ENCODE results near the gene C9orf50.

Gene C9orf50

GRCh38 chr9:129626079-129626624 is 5.3 kb upstream of the C9orf50 start, which contains the start of gene NTMT1 (continued):
- TF ChIP-seq, protein P1, sequence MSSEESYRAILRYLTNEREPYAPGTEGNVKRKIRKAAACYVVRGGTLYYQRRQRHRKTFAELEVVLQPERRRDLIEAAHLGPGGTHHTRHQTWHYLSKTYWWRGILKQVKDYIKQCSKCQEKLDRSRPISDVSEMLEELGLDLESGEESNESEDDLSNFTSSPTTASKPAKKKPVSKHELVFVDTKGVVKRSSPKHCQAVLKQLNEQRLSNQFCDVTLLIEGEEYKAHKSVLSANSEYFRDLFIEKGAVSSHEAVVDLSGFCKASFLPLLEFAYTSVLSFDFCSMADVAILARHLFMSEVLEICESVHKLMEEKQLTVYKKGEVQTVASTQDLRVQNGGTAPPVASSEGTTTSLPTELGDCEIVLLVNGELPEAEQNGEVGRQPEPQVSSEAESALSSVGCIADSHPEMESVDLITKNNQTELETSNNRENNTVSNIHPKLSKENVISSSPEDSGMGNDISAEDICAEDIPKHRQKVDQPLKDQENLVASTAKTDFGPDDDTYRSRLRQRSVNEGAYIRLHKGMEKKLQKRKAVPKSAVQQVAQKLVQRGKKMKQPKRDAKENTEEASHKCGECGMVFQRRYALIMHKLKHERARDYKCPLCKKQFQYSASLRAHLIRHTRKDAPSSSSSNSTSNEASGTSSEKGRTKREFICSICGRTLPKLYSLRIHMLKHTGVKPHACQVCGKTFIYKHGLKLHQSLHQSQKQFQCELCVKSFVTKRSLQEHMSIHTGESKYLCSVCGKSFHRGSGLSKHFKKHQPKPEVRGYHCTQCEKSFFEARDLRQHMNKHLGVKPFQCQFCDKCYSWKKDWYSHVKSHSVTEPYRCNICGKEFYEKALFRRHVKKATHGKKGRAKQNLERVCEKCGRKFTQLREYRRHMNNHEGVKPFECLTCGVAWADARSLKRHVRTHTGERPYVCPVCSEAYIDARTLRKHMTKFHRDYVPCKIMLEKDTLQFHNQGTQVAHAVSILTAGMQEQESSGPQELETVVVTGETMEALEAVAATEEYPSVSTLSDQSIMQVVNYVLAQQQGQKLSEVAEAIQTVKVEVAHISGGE (tag by site-specific recombination; conservative IDR thresholded peaks at IDR 0.05; ENCODE audit: low read depth) = peak; percentile 84
- TF ChIP-seq WT1 (tag by site-specific recombination; IDR thresholded peaks at IDR 0.05) (peak; percentile 48; the same call in 1 of the 2 replicates), ZNF692 (tag by site-specific recombination; IDR thresholded peaks at IDR 0.05) (peak; percentile 84), ZNF513 (tag by site-specific recombination; IDR thresholded peaks at IDR 0.05) (peak; percentile 61), ZNF140 (tag by site-specific recombination; IDR thresholded peaks at IDR 0.05) (no peak), ZNF24 (tag by site-specific recombination; IDR thresholded peaks at IDR 0.05) (peak; percentile 82), PRDM10 (tag by site-specific recombination; IDR thresholded peaks at IDR 0.05) (peak; percentile 47; the same call in 1 of the 2 replicates), ZNF426 (tag by site-specific recombination; IDR thresholded peaks at IDR 0.05) (no peak), MEIS1 (CRISPR knock-in tag; IDR thresholded peaks at IDR 0.05; ENCODE audit: borderline replicate concordance) (no peak), SP7 (tag by site-specific recombination; IDR thresholded peaks at IDR 0.05) (peak; percentile 90), ZSCAN5A (tag by site-specific recombination; IDR thresholded peaks at IDR 0.05) (0 out of 2 replicates have a peak, but pooled peaks have one; percentile 38), ZSCAN30 (tag by site-specific recombination; IDR thresholded peaks at IDR 0.05) (peak; percentile 57; the same call in 1 of the 2 replicates), KLF16 (tag by site-specific recombination; IDR thresholded peaks at IDR 0.05) (peak; percentile 79; the same call in 1 of the 2 replicates), ZNF341 (tag by site-specific recombination; IDR thresholded peaks at IDR 0.05; ENCODE audit: low read depth) (no peak), GLIS1 (tag by site-specific recombination; IDR thresholded peaks at IDR 0.05) (peak; percentile 80), ZNF561 (tag by site-specific recombination; IDR thresholded peaks at IDR 0.05; ENCODE audit: borderline replicate concordance) (peak; percentile 86), ZFP69B (tag by site-specific recombination; IDR thresholded peaks at IDR 0.05) (no peak), ZNF23 (tag by site-specific recombination; IDR thresholded peaks at IDR 0.05; ENCODE audit: borderline replicate concordance) (no peak), ZNF394 (tag by site-specific recombination; IDR thresholded peaks at IDR 0.05; ENCODE audit: borderline replicate concordance) (peak; percentile 43; the same call in 1 of the 2 replicates), ZBTB7A (tag by site-specific recombination; IDR thresholded peaks at IDR 0.05; ENCODE audit: low read depth) (peak; percentile 63; the same call in 1 of the 2 replicates), KLF8 (tag by site-specific recombination; IDR thresholded peaks at IDR 0.05) (peak; percentile 83; the same call in 1 of the 2 replicates), ZNF677 (tag by site-specific recombination; IDR thresholded peaks at IDR 0.05) (no peak), ZNF654 (tag by site-specific recombination; IDR thresholded peaks at IDR 0.05; ENCODE audit: low read depth) (no peak)
- TF ChIP-seq, protein P2, sequence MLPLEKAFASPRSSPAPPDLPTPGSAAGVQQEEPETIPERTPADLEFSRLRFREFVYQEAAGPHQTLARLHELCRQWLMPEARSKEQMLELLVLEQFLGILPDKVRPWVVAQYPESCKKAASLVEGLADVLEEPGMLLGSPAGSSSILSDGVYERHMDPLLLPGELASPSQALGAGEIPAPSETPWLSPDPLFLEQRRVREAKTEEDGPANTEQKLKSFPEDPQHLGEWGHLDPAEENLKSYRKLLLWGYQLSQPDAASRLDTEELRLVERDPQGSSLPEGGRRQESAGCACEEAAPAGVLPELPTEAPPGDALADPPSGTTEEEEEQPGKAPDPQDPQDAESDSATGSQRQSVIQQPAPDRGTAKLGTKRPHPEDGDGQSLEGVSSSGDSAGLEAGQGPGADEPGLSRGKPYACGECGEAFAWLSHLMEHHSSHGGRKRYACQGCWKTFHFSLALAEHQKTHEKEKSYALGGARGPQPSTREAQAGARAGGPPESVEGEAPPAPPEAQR (tag by site-specific recombination; IDR thresholded peaks at IDR 0.05) = no peak
- TF ChIP-seq, protein P3, sequence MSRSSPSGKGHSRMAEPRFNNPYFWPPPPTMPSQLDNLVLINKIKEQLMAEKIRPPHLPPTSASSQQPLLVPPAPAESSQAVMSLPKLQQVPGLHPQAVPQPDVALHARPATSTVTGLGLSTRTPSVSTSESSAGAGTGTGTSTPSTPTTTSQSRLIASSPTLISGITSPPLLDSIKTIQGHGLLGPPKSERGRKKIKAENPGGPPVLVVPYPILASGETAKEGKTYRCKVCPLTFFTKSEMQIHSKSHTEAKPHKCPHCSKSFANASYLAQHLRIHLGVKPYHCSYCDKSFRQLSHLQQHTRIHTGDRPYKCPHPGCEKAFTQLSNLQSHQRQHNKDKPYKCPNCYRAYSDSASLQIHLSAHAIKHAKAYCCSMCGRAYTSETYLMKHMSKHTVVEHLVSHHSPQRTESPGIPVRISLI (tag by site-specific recombination; IDR thresholded peaks at IDR 0.05) = no peak
